Measurements from ENCODE around the gene SLC2A5. TPM values are rescaled to one million over a fixed set of nuclear protein-coding genes. Genes with fewer than 3 reads are reported as not detected.

Gene SLC2A5, protein sequence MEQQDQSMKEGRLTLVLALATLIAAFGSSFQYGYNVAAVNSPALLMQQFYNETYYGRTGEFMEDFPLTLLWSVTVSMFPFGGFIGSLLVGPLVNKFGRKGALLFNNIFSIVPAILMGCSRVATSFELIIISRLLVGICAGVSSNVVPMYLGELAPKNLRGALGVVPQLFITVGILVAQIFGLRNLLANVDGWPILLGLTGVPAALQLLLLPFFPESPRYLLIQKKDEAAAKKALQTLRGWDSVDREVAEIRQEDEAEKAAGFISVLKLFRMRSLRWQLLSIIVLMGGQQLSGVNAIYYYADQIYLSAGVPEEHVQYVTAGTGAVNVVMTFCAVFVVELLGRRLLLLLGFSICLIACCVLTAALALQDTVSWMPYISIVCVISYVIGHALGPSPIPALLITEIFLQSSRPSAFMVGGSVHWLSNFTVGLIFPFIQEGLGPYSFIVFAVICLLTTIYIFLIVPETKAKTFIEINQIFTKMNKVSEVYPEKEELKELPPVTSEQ
- 0.97 and 2.2 TPM in 2 replicates for total RNA-seq

DNA sequence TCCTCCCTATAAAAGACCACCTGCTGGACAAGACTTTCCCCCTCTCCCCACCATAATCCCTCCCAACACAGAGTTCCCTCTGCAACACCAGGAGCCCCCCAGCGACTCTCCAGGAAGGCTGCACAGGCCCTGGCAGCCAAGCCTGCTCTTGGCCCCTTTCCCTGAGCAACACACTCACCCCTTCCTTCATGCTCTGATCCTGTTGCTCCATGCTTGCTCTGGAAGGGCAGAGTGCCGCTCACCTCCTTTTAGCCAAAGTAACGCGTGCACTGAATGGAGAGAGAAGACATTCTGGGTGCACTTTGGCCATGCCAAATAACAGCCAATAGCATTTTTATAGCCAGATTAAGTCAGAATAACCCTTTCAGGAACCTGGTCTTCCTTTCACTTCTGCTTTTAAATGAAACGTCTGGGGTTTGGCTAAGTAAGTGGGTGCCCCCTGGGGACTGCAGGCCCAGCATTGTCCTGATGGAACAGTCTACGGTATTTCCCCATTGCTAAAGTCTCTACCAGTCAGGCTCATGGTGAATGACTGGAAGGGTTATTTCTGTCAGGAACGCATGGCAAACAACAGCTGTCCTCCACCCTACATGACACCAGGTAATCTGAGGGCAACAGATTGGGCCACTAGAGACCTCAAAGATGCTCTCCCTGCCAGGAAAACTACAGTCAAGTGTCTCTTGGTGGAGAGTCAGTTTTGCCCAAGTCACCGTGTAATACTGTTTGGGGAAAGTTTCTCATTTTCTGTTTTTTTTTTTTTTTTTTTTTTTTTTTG is at the start of gene SLC2A5:
SLC2A5 (minus strand) TSS at position 310 of the 775 bp plus-strand sequence; CDS start at position 211, 99 bp downstream.
- DNase-seq (ENCODE audit: low read depth), result no peak
- no peak within 1 kb of the TSS for H3K4me3 ChIP-seq (ENCODE audit: low read depth, low read length)
- TF ChIP-seq, protein P1, sequence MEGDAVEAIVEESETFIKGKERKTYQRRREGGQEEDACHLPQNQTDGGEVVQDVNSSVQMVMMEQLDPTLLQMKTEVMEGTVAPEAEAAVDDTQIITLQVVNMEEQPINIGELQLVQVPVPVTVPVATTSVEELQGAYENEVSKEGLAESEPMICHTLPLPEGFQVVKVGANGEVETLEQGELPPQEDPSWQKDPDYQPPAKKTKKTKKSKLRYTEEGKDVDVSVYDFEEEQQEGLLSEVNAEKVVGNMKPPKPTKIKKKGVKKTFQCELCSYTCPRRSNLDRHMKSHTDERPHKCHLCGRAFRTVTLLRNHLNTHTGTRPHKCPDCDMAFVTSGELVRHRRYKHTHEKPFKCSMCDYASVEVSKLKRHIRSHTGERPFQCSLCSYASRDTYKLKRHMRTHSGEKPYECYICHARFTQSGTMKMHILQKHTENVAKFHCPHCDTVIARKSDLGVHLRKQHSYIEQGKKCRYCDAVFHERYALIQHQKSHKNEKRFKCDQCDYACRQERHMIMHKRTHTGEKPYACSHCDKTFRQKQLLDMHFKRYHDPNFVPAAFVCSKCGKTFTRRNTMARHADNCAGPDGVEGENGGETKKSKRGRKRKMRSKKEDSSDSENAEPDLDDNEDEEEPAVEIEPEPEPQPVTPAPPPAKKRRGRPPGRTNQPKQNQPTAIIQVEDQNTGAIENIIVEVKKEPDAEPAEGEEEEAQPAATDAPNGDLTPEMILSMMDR (IDR thresholded peaks at IDR 0.05; ENCODE audit: insufficient read depth, low read depth, low read length), result no peak

DNA sequence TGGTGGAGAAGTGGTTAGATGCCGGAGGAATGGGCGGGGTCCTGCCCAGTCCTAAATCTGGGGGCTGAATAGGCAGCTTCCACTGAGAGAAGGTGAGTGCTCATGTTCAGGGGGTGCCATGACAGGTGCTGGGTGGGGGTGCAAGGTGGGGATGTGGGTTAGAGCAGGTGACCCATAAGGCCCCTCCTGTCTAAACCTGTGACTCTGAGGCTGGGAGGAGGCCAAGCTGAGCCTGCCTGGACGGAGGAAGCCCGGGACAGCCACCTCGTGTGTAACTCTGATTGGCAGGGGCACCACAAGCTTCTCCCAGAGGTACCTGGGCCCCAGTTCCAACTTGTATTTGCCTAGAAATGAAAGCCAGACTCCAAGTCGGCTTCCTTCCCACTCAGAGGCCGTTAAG is 48.8 kb upstream of the SLC2A5 start:
- TF ChIP-seq, protein P1 (IDR thresholded peaks at IDR 0.05; ENCODE audit: insufficient read depth, low read depth, low read length), result no peak
- DNase-seq (ENCODE audit: low read depth), result no peak
- no peak overlapping the region for H3K4me3 ChIP-seq (ENCODE audit: low read depth, low read length)

DNA sequence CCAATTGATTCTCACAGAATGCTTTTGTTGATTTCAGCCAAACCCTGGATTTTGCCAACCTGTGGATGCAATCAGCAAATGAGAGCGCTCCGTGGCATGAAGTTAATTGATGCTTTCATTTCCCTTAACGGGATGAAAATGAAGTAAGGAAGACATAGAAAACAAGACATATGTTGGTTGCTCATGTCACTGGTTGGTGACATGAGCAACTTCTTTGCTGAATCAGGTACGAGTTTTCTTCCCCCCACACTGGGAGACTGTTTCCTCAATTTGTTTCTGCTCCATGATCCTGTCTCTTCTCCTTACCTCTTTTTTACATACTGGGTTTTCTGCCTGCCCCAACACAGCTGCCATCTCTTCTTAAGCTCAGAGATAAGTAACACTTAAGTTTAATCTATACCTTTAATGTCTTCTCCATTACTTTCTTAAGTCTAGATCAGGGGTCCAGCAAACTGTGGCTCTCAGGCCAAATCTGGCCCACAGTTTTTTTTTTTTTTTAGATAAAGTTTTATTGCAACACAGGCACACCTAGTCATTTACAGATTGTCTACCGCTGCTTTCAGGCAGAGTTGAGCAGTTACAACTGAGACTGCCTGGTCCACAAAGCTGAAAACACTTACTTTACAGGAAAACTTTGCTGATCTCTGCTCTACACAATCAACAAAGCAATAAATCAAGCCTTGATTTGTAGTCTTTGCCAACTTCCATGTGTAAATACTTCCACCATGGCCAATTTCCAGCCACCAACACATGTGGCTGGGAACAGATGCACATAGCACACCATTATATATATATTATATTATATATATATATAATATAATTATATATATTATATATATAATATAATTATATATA is 46.1 kb upstream of the SLC2A5 start:
- TF ChIP-seq, protein P1 (IDR thresholded peaks at IDR 0.05; ENCODE audit: insufficient read depth, low read depth, low read length), result no peak
- DNase-seq (ENCODE audit: low read depth), result peak; percentile 29
- H3K4me3 ChIP-seq (ENCODE audit: low read depth, low read length), result no peak overlapping the region

DNA sequence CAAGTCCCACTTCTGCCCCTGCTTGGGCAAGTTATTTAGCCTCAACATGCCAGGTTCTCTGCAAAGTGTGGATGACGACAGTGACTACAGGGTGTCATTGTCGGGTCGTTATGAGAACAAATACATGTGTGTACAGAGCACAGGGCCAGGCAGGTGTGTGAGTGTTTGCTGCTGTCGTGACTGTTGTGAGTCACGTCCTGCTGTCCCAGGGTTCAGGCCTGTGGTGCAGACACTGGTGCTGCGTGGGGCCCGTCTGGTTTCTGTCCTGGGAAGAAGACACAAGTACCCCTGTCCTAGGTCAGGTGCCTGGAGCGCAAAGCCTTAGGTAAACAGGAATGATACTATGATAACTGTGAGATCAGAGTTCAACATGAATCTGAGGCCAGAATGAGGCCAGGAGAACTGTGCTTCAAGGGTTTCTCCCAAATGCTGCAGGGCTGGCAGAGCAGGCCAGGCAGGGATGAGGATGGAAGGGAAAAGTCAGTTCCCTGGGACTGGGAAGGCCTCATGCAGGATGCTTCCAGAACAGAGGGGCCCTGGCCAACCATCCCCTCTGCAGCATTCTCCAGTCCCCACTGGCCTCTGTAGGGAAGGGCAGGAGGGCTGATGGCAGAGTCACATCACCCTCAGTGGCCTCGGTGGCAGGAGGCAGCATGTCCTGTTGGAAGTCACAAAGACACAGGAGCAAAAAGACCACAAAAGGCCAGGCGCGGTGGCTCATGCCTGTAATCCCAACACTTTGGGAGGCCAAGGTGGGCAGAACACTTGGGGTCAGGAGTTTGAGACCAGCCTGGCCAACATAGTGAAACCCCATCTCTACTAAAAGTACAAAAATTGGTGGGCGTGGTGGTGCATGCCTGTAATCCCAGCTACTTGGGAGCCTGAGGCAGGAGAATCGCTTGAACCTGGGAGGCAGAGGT is 43.8 kb upstream of the SLC2A5 start:
- DNase-seq (ENCODE audit: low read depth), result no peak
- TF ChIP-seq, protein P1 (IDR thresholded peaks at IDR 0.05; ENCODE audit: insufficient read depth, low read depth, low read length), result no peak
- H3K4me3 ChIP-seq (ENCODE audit: low read depth, low read length), result no peak overlapping the region

DNA sequence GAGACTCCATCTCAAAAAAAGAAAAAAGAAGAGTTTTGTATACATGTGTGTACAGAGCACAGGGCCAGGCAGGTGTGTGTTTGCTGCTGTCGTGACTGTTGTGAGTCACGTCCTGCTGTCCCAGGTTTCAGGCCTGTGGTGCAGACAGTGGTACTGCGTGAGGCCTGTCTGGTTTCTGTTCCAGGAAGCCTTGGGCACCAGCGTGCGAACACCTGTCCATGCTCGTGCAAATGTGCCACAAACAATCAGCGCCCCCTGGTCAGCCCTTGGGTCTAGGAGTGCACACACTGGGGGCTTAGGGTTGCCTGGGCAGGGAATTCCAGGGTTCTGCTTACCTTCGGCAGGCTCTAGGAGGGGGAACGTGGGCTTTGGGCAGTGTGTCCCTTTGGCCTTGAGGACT is 42.5 kb upstream of the SLC2A5 start:
- no peak for DNase-seq (ENCODE audit: low read depth)
- H3K4me3 ChIP-seq (ENCODE audit: low read depth, low read length), result no peak overlapping the region
- TF ChIP-seq, protein P1 (IDR thresholded peaks at IDR 0.05; ENCODE audit: insufficient read depth, low read depth, low read length), result no peak
